Breast epithelium (tissue), 3 donors: Measurements from ENCODE around the gene LRRC36.

Experiments used
- POLR2A ChIP-seq: fragments of 450-650 bp; IDR thresholded peaks from one replicate; pipeline ENCODE4 v1.6.1; 2016; ENCODE audit warnings: antibody characterized with exemption, mild to moderate bottlenecking, moderate library complexity
- POLR2AphosphoS5 ChIP-seq, 3 donors: sonication (generic); formaldehyde crosslinking; IDR thresholded peaks; one replicate each; pipeline ENCODE4 v1.6.1; 2017; ENCODE audit warnings: antibody characterized with exemption in 3 of 3
- TF ChIP-seq, protein P1 (sequence below), 3 donors: fragments of 450-650 bp; IDR thresholded peaks; one replicate each; pipeline ENCODE4 v1.5.1; 2016 to 2017; ENCODE audit warnings: antibody characterized with exemption in 3 of 3, mild to moderate bottlenecking in 3 of 3, moderate library complexity in 3 of 3

- TF ChIP-seq, protein P1, sequence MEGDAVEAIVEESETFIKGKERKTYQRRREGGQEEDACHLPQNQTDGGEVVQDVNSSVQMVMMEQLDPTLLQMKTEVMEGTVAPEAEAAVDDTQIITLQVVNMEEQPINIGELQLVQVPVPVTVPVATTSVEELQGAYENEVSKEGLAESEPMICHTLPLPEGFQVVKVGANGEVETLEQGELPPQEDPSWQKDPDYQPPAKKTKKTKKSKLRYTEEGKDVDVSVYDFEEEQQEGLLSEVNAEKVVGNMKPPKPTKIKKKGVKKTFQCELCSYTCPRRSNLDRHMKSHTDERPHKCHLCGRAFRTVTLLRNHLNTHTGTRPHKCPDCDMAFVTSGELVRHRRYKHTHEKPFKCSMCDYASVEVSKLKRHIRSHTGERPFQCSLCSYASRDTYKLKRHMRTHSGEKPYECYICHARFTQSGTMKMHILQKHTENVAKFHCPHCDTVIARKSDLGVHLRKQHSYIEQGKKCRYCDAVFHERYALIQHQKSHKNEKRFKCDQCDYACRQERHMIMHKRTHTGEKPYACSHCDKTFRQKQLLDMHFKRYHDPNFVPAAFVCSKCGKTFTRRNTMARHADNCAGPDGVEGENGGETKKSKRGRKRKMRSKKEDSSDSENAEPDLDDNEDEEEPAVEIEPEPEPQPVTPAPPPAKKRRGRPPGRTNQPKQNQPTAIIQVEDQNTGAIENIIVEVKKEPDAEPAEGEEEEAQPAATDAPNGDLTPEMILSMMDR (IDR thresholded peaks at IDR 0.05) = no peak
- TF ChIP-seq POLR2AphosphoS5 (IDR thresholded peaks at IDR 0.05) = no peak
- TF ChIP-seq POLR2A = no peak
These were observed 67.2 kb downstream of the LRRC36 start for GRCh38 chr16:67393788-67394154.
